ENCODE results near the gene PRKG1.
"Not testable (repeated sequence)": the region's sequence is repeated elsewhere in the genome, so short reads cannot be mapped to it uniquely, and the experiment has no call there.

Gene PRKG1

DNA sequence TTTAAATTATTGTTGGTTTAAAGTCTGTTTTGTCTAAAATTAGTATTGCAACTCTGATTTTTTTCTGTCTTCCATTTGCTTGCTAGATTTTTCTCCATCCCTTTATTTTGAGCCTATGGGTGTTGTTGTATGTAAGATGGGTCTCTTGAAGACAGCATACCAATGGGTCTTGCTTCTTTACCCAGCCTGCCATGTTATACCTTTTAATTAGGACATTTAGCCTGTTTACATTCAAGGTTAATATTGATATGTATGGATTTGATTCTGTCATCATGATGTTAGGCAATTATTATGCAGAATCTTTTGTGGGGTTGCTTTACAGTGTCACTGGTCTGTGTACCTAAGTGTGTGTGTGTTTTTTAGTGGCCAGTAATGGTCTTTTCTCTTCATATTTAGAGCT is 906.5 kb downstream of the PRKG1 start:
- FAIRE-seq = no peak

DNA sequence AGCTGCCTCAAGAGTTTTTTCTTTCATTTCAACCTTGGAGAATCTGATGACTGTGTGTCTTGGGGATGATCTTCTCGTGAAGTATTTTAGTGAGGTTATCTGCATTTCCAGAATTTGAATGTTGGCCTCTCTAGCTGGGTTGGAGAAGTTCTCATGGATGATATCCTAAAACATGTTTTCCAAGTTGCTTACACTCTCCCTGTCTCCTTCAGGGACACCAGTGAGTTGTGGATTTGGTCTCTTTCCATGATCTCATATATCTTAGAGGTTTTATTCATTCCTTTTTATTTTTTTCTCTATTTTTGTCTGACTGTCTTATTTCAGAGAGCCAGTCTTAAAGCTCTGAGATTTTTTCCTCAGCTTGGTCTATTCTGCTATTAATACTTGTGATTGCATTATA is 907.4 kb downstream of the PRKG1 start:
- FAIRE-seq = no peak

DNA sequence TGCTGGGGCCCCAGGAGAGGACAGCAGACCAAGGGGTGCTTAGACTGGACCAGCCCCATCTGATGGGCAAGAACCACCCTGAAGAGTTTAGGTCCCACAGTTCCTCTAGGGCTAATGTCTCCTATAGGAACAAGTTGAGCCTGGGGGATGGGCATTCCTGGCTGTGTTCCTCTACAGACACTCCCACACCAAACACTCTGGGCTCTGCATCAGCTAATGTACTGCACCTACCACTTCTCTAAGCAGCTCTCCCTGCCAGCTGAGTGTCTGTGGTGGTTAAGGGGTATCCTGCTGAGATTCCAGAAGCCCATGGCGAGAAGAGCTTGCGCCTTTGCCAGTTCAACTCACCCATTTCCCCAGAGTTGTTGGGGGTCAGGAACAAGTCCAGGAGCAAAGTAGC is 909.2 kb downstream of the PRKG1 start:
- no peak for FAIRE-seq

DNA sequence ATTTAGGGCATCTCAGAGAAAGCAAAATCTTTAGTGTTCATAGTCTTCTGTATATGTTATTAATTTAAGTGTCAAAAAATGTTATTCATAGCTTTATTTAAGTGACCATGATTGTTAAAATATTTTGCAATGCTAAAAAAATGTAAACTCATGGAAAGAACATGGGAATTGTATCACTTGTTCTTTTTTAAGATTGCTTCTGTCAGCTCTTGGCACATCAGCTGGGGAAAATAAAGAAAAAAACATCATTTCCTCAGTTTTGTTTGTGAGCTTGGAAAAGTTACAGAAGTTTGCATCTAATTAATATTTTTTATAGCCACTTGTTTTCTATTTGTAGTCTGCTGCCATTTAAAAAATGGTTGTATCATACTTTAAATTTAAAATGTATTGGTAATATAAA is 911.0 kb downstream of the PRKG1 start:
- no peak for FAIRE-seq

DNA sequence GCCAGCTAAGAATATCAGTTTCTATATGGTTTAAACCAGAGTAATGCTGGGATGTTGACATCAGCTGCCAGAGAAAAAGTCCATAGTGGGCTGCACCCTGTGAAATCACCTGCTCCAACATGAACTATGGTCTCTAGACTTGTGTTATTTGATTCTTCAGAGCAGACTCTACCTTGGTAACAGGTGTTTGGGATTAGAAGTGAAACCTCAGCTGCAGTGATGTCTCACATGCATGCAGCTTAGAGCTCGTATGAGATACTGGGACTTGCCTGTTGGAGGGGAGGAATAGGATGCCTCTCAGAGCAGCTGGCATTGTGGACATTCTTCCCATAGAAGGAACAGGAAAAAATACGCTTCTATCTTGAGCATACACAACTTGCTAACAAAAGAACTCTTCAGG is 912.2 kb downstream of the PRKG1 start:
- no peak for FAIRE-seq

DNA sequence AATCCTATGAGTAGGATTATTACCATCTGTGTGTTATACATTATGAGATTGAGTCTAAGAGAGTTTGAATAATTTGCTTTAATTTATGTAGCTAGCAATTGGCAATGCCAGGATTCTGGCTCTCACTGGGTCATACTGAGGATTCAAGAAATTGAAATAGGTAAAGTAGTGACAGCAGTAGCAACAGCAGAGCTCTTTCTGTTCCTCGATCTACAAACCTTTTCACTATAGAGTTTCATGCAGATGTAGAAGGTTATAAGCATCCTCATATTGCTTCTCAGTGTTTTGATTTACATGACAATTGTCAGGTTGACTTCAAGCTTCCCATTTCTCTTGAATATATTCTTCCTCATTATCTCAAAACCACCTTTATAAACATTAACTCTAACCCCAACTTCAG is 919.2 kb downstream of the PRKG1 start:
- no peak for FAIRE-seq

DNA sequence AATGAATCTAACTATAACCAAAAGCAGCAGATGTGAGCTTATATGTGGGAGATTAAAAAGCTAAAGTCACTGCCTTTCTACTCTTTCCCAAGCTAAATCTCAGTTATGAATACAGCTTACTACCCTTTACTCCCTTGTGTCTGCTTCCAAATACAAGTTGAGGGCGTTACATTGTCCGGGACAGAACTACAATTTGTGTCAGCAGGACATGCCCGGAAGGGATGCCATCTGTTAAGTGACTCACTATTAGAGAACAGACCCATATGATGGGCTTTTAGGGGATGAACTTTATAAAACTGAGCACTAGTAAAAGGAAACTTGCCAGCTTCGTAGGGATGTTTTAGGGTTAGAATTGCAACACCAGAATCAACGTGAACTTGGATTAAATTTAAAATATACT is 924.8 kb downstream of the PRKG1 start:
- no peak for FAIRE-seq

DNA sequence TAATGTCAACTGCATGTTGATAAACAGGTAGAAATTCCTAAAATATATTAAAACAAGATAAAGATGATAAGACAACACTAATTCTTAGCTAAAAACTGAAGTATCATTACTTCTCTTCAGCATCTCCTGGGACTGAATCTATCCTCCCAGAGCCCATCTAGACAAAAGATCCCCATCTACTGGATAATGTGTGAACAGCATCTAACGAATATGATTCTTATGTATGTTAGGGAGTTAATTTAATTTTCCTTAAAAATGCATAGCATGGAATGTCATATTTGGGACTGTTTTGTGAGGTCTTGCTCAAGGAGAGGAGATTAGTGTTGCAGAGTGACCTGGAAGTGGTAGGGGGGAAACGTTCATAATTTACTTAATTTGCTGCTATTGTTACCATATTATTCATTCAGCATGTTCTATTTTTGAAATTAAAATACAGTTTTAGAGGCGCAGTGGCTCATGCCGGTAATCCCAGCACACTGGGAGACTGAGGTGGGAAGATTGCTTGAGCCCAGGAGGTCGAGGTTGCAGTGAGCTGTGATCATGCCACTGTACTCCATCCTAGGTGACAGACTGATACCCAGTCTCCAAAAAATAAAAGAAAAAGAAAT is 930.2 kb downstream of the PRKG1 start:
- peak; percentile 92 for FAIRE-seq

DNA sequence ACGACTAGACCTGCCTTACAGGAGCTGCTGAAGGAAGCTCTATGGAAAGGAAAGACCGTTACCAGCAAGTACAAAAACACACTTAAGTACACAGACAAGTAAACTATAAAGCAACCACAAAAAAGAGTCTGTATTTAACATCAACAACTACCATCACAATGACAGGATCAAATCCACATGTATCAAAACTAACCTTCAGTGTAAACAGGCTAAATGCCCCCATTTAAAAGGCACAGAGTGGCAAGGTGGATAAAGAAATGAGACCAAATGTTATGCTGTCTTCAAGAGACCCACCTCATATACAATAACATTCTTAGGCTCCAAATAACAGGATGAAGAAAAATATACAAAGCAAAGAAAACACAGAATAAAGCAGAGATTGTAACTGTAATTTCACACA is 932.8 kb downstream of the PRKG1 start:
- FAIRE-seq = no peak

DNA sequence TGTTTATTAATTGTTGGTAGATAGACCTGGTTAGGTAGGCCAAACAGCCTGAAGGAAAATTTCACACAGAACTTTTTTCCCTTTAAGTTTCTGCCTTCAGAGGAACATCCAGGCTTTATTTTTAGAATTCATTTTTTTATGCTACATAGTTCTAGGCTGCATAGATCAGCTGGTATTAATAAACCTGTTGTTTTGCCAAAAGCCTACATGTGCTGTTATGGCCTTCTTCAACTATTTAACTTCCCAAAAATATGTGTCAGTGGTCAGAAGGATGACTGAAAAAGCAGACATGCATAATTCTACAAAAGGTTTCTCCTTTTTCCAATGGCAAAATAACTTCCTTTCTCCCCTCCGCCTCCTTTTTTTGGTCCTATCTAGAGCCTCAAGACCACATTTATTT is 936.8 kb downstream of the PRKG1 start:
- no peak for FAIRE-seq

DNA sequence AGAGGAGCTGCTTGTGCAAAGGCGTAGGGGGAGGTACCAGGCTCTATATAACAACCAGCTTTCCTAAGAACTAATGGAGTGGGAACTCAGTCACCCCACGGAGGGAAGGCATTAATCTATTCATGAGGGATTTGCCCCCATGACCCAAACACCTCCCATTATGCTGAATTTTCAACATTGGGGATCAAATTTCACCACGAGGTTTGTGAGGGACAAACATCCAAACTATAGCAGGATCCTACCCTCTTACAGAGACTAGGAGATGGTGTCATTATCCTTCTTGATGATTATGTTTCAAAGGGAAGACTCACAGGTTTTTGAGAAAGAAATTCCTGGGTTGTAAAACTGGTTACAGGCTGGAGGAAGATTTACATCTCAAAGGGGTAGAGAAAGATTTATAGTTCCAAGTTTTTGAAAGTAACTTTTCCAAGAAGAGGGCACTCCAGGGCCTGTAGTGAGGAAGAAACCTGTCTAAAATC is 944.8 kb downstream of the PRKG1 start:
- FAIRE-seq = no peak

DNA sequence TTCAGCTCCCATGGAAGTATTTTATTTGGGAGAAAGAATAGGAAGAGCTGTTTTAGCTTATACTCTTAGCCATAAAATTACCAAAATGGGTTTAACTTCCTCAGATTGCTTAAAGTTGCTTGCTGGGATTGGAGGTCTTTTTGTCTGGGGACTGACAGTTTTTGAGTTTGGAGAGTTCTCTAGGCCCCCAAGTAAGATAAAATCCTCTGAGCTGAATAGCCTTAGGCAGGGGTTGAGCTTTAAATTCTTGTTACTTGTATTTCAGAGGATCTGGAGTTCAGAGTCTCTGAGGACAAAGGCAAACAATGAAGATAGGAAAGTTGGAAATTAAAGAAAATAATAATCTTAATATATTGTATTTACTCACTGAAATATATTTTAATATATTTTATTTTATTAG is 945.4 kb downstream of the PRKG1 start:
- FAIRE-seq = no peak

DNA sequence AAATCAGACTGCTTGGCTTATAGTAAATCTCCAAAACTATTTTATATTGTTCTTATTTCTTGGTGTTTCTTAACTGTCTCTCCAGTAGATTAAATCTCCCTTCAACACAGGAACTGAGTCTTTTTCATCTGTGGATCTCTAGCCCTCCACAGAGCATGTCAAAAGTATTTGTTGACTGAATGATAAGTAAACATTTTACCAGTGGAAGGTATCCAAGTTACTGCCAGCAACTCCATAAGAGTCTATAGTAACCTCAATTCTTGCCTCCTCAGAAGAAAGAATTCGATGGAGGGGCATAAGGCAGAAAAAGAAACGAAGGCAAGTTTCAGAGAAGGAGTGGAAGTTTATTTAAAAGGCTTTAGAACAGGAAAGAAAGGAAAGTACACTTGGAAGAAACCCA is 945.9 kb downstream of the PRKG1 start:
- FAIRE-seq = no peak

DNA sequence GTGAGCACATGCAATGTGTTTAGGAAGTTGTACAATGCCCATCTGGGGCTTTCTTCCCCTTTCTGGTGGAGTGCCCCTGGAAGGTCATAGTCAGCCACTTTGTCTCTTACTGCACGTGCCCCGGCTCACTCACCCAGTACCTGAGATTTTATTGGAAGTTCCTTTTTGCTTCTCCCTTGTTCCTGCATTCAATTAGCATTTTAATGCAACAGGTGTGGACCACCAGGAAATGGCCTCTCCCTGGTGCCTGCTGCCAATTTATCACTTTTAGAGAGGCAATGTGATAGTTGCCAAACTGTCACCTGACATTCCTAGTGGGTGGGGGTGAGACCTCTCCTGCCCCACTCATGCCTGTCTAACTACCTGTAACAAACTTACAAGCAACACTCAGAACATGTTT is 946.4 kb downstream of the PRKG1 start:
- no peak for FAIRE-seq

DNA sequence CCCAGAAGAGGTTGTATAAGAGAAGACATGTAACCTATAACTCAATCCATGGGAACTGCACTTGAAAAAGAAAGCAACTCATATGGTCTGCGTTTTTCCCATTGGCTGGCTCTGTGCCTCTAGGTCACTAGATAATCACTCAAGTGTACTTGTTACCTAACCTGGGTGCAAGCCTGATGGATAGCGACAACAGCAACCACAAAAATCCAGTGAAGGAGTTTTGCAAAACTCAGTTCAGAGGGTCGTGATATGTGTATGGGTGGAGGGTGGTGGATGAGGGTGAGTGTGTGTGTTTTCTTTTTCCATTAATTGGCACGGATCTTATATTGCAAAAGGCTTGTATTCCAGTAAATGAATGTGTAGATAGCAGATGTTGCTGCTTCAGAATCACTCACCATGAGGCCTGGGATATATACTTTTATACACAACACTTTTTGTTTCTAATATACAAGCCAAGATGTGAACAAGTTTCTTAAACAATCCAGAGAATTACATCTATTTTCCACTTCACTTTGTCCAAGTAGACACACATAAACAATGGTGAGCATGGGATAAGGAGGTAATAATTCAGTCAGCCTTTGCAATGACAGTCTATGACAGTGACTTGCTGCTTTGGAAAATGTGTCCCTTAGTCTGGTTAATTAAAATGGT is 952.9 kb downstream of the PRKG1 start:
- no peak for FAIRE-seq

DNA sequence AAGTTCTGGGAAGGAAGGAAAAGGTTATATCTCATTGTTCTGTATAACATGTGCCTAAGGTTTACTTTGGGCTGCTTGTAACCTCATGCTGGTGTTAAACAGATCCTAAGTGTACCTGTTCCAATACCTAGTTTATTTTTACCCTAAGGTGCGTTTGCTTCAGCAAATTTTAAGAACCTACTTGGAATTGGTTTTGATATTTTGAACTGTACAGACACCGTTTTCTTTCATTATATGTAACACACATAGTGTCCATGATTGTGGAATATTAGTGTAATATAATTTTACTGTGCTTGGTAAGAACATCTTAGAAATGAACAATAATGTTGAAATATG is 954.2 kb downstream of the PRKG1 start:
- no peak for FAIRE-seq

DNA sequence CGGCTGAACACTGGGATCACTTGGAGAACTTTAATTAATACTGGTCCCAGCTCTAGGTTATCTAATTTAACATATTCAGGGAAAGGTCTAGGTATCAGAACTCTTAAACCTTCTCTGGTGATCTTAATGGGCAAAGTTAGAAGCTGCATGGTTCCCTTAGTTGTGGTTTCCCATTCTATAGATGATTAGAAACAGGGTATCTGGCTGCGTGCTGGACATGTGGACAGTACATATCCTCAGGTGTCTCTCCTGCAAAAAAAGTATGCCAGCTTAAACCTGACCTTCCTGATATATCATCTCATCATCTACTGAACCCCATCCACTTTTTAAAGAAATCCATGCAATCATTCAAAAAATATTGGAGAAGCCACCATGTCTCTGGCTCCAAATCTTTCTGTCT is 955.3 kb downstream of the PRKG1 start:
- FAIRE-seq = no peak

DNA sequence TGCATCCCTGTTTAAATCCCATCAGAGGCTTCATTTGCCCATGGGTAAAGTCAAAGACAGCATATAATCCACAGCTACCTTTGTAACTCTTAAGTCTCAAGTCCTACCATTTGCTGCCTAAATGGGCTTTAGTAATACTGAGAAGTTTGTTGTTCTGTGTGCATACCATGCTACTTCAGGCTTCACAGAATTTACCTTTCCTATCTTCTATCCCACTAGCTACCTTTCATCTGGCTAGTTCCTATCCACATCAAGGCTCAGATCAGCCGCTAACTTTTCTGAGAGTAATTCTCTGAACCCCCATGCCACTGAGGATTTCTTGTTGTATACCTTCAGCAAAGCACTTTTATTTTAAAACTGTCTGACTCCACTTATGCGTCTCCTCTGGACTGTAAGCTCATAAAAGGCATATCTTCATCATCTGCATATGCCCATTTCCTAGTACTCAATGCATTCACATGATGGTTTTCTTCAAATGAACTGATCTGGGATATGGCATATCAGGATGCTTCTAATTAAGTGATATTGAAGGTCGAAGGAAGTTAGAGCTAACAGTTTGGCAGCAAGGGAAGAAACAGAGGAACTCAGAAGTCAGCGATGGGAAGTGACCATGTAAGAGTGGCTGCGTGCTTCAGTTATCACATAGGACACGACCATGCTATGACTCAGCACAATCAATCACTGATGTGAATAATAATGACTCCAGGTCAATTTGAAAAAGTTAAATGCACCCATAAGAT is 955.9 kb downstream of the PRKG1 start:
- no peak for FAIRE-seq

DNA sequence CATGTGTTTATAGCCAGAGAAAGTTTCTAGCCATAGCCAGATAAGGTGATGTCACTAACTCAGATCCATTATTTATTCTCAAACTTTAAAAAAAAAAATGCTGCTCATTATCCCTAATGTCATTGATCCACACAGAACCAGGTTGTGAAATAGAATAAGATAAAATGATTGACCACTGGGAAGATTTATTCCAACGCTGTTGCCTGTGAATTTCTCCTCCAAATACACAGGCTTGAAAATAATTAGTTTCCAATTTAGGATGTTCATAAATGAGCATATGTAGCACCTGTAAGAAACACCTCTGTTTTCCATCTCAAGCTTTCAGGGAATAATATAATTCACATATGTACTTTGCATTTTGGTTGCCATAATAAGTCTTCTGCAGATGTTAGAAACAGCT is 956.7 kb downstream of the PRKG1 start:
- no peak for FAIRE-seq

DNA sequence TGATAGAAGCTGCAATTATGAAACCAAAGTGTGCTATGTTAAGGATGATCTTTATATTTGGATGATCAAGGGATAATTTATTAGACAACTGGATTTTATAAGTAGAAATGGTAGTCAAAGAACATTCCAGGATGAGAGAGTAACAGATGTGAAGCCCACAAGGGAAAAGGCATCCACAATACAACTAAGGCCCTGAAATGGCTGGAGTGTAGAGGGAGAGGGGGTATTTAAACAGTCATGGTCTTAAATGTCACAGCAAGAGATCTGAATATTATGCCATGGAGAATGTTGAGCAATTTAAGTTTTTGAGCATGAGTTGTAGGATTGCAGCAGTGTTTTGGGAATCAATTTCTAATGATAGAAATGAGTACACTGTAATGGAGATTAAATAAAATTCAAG is 957.5 kb downstream of the PRKG1 start:
- FAIRE-seq = no peak

DNA sequence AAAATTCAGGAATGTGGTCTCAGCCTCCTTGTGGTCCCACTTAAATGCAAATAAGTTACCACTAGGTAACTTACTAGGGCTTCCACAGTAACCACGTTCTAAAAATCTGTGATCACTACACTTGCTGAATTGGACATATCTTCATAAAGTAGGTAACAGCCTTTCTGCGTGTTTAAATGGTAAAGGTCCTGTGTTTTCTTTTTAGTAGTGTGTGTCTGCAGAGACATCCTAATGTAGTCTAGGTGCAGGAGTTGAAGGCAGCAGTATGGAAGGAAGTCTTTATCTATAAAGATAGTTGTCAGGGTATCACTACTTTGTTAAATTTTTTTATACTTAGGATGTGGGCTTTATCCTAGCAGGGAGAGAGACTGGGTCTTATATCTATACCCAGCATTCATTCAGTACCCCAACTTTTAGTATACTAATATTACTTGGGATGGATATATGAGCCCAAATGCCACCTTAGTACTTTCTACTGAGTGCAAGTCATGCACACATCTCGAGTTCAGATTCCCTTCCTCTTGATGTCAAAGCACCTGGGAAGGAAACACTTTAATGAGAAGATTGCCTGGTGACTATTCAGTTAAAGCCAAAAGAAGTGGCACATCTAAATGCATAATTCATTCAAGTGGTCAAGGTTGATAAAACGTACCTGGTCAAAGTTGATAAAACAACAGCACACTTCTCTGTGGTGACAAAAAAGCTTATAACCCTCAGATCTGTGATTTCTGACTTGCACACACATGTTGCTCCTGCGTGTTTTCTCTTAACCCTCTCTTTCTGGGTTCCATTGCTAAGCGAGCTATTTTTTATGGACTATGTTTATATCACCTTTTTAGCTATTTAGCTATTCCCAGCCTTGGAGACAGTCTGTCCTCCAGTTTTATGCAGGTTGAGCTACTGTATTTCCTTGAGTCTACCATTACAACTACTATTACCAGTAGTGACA is 958.7 kb downstream of the PRKG1 start:
- no peak for FAIRE-seq

DNA sequence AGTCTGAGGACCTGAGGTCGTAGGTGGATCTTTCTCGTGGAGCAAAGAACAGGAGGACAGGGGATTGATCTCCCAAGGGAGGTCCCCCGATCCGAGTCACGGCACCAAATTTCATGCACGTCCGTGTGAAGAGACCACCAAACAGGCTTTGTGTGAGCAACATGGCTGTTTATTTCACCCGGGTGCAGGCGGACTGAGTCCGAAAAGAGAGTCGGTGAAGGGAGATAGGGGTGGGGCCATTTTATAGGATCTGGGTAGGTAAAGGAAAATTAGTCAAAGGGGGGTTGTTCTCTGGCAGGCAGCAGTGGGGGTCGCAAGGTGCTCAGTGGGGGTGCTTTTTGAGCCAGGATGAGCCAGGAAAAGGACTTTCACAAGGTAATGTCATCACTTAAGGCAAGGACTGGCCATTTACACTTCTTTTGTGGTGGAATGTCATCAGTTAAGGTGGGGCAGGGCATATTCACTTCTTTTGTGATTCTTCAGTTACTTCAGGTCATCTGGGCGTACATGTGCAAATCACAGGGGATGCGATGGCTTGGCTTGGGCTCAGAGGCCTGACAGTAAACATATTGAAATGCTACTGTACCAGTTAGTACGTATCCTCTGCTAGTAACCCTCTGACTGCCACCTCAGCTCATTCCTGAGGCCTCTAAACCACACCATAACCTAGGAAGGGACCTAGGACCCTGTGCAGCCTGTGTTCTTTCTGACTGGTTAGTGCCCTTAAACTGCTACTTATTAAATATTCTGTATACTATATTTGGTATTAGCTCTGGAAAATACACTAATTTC is 964.9 kb downstream of the PRKG1 start:
- not testable (repeated sequence) for FAIRE-seq

DNA sequence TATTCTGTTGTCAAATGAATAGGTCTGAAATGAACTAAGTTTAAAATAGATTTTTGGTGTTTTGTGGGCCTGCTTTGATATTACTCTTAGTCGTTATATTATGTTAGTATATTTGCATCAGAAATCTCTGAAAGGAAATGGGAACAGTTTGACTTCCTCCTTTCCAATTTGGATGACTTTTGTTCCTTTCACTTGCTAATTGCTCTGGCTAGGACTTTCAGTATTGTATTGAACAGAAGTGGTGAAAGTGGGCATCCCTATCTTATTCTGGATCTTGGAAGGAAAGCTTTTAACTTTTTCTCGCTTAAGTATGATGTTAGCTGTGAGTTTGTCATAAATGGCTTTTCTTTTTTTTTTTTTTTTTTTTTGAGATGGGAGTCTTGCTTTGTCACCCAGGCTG is 966.2 kb downstream of the PRKG1 start:
- no peak for FAIRE-seq
